Measurements from ENCODE around the gene DNASE1L3.
"Not testable (repeated sequence)": the region's sequence is repeated elsewhere in the genome, so short reads cannot be mapped to it uniquely, and the experiment has no call there.

Gene DNASE1L3

GRCh38 chr3:58205981-58206380, 4.8 kb downstream of the DNASE1L3 start:
- DNase-seq (ENCODE audit: extremely low spot score) = no peak
- CTCF ChIA-PET = no interaction called here
- POLR2A ChIA-PET = no interaction called here
- TF ChIP-seq FOXA1 (IDR thresholded peaks at IDR 0.05) (no peak), BHLHE40 (IDR thresholded peaks at IDR 0.05; ENCODE audit: borderline replicate concordance) (no peak), ELF4 (IDR thresholded peaks at IDR 0.05) (no peak), PKNOX1 (IDR thresholded peaks at IDR 0.05) (no peak), FOXK2 (IDR thresholded peaks at IDR 0.05) (no peak), FOXM1 (IDR thresholded peaks at IDR 0.05; ENCODE audit: borderline replicate concordance) (no peak), HDGF (IDR thresholded peaks at IDR 0.05; ENCODE audit: borderline replicate concordance) (no peak), ARNT (IDR thresholded peaks at IDR 0.05) (no peak), SUZ12 (IDR thresholded peaks at IDR 0.05) (no peak), CTBP1 (IDR thresholded peaks at IDR 0.05; ENCODE audit: borderline replicate concordance) (no peak), NFRKB (IDR thresholded peaks at IDR 0.05) (no peak), SP1 (IDR thresholded peaks at IDR 0.05) (no peak), TARDBP (IDR thresholded peaks at IDR 0.05) (no peak), L3MBTL2 (conservative IDR thresholded peaks at IDR 0.05) (no peak), LEF1 (IDR thresholded peaks at IDR 0.05; ENCODE audit: borderline replicate concordance) (no peak), ZNF384 (IDR thresholded peaks at IDR 0.05) (no peak)

GRCh38 chr3:58204720-58205119, 6.1 kb downstream of the DNASE1L3 start:
- ChIA-PET POLR2A (interaction anchor here (1.3 kb wide), 1 partner anchor 102 kb away, joined by 3 read pairs; the partner anchor contains the start of genes HTD2 and RPP14), CTCF (no interaction called here)
- DNase-seq (ENCODE audit: extremely low spot score) = no peak

GRCh38 chr3:58203541-58203940, 7.2 kb downstream of the DNASE1L3 start:
- TF ChIP-seq ELF4 (IDR thresholded peaks at IDR 0.05) (no peak), TARDBP (IDR thresholded peaks at IDR 0.05) (no peak), ZNF384 (IDR thresholded peaks at IDR 0.05) (no peak), FOXA1 (IDR thresholded peaks at IDR 0.05) (no peak), FOXK2 (IDR thresholded peaks at IDR 0.05) (no peak), SUZ12 (IDR thresholded peaks at IDR 0.05) (no peak), BHLHE40 (IDR thresholded peaks at IDR 0.05; ENCODE audit: borderline replicate concordance) (no peak), LEF1 (IDR thresholded peaks at IDR 0.05; ENCODE audit: borderline replicate concordance) (no peak), FOXM1 (IDR thresholded peaks at IDR 0.05; ENCODE audit: borderline replicate concordance) (no peak), NFRKB (IDR thresholded peaks at IDR 0.05) (no peak), HDGF (IDR thresholded peaks at IDR 0.05; ENCODE audit: borderline replicate concordance) (no peak), ARNT (IDR thresholded peaks at IDR 0.05) (no peak)
- POLR2A ChIA-PET = no interaction called here
- DNase-seq (ENCODE audit: extremely low spot score) = no peak
- CTCF ChIA-PET = no interaction called here

More at GRCh38 chr3:58204720-58205119, 6.1 kb downstream of the DNASE1L3 start:
- TF ChIP-seq CTBP1 (IDR thresholded peaks at IDR 0.05; ENCODE audit: borderline replicate concordance) (no peak), LEF1 (IDR thresholded peaks at IDR 0.05; ENCODE audit: borderline replicate concordance) (no peak), ARNT (IDR thresholded peaks at IDR 0.05) (no peak), L3MBTL2 (conservative IDR thresholded peaks at IDR 0.05) (no peak), TARDBP (IDR thresholded peaks at IDR 0.05) (no peak), BHLHE40 (IDR thresholded peaks at IDR 0.05; ENCODE audit: borderline replicate concordance) (no peak), HDGF (IDR thresholded peaks at IDR 0.05; ENCODE audit: borderline replicate concordance) (no peak), FOXK2 (IDR thresholded peaks at IDR 0.05) (no peak), FOXA1 (IDR thresholded peaks at IDR 0.05) (no peak), SUZ12 (IDR thresholded peaks at IDR 0.05) (no peak), NFRKB (IDR thresholded peaks at IDR 0.05) (no peak), FOXM1 (IDR thresholded peaks at IDR 0.05; ENCODE audit: borderline replicate concordance) (no peak), PKNOX1 (IDR thresholded peaks at IDR 0.05) (no peak), ELF4 (IDR thresholded peaks at IDR 0.05) (no peak), ZNF384 (IDR thresholded peaks at IDR 0.05) (no peak)

GRCh38 chr3:58202917-58203360, 7.8 kb downstream of the DNASE1L3 start:
- DNase-seq (ENCODE audit: extremely low spot score) = no peak
- POLR2A ChIA-PET = interaction anchor here (1.5 kb wide), 1 partner anchor 104 kb away, joined by 5 read pairs; the partner anchor contains the start of genes HTD2 and RPP14
- CTCF ChIA-PET = interaction anchor here (0.6 kb wide), 1 partner anchor 17 kb away, joined by 4 read pairs; no protein-coding TSS in a partner anchor
- TF ChIP-seq L3MBTL2 (conservative IDR thresholded peaks at IDR 0.05) (no peak), SUZ12 (IDR thresholded peaks at IDR 0.05) (no peak), ARNT (IDR thresholded peaks at IDR 0.05) (no peak), ZNF384 (IDR thresholded peaks at IDR 0.05) (no peak), CTBP1 (IDR thresholded peaks at IDR 0.05; ENCODE audit: borderline replicate concordance) (no peak), SP1 (IDR thresholded peaks at IDR 0.05) (no peak), TARDBP (IDR thresholded peaks at IDR 0.05) (no peak), HDGF (IDR thresholded peaks at IDR 0.05; ENCODE audit: borderline replicate concordance) (no peak), NFRKB (IDR thresholded peaks at IDR 0.05) (no peak), LEF1 (IDR thresholded peaks at IDR 0.05; ENCODE audit: borderline replicate concordance) (no peak), PKNOX1 (IDR thresholded peaks at IDR 0.05) (no peak), FOXA1 (IDR thresholded peaks at IDR 0.05) (no peak), FOXK2 (IDR thresholded peaks at IDR 0.05) (no peak), BHLHE40 (IDR thresholded peaks at IDR 0.05; ENCODE audit: borderline replicate concordance) (no peak), FOXM1 (IDR thresholded peaks at IDR 0.05; ENCODE audit: borderline replicate concordance) (no peak)

GRCh38 chr3:58201451-58201850, 9.3 kb downstream of the DNASE1L3 start:
- DNase-seq (ENCODE audit: extremely low spot score); CTCF ChIA-PET; POLR2A ChIA-PET: not testable (repeated sequence)

- no peak for DNase-seq (ENCODE audit: extremely low spot score)
- ChIA-PET POLR2A (interaction anchor here (1.8 kb wide), 1 partner anchor 105 kb away, joined by 5 read pairs; the partner anchor contains the start of genes HTD2 and RPP14), CTCF (no interaction called here)
- TF ChIP-seq ARNT (IDR thresholded peaks at IDR 0.05) (no peak), TARDBP (IDR thresholded peaks at IDR 0.05) (no peak), FOXA1 (IDR thresholded peaks at IDR 0.05) (no peak), SUZ12 (IDR thresholded peaks at IDR 0.05) (no peak), HDGF (IDR thresholded peaks at IDR 0.05; ENCODE audit: borderline replicate concordance) (no peak), NFRKB (IDR thresholded peaks at IDR 0.05) (no peak), CTBP1 (IDR thresholded peaks at IDR 0.05; ENCODE audit: borderline replicate concordance) (no peak), FOXM1 (IDR thresholded peaks at IDR 0.05; ENCODE audit: borderline replicate concordance) (no peak), LEF1 (IDR thresholded peaks at IDR 0.05; ENCODE audit: borderline replicate concordance) (no peak), ELF4 (IDR thresholded peaks at IDR 0.05) (no peak), ZNF384 (IDR thresholded peaks at IDR 0.05) (no peak), BHLHE40 (IDR thresholded peaks at IDR 0.05; ENCODE audit: borderline replicate concordance) (no peak), SP1 (IDR thresholded peaks at IDR 0.05) (no peak), FOXK2 (IDR thresholded peaks at IDR 0.05) (no peak)
These were observed 9.9 kb downstream of the DNASE1L3 start for GRCh38 chr3:58200846-58201355.
